Lung (tissue), 12 donors: Measurements from ENCODE around the gene MLN. TPM values are rescaled to one million over a fixed set of nuclear protein-coding genes. Genes with fewer than 3 reads are reported as not detected.

ENCODE experiments used
- ATAC-seq: fragments of 200-7000 bp; cut with Tn5 transposase; one replicate; pipeline ENCODE4 v1.9.1; 2020; ENCODE audit warnings: moderate number of reproducible peaks; ENCODE audit not compliant: insufficient read depth, low FRiP score
- DNase-seq, 3 donors: peaks; one replicate each; pipeline ENCODE4 v3.0.0-alpha.2; 2013 to 2017
- H3K27ac ChIP-seq, 2 donors: one replicate each; pipeline ENCODE4 v1.5.1; 2013; ENCODE audit warnings: mild to moderate bottlenecking in 2 of 2, moderate library complexity in 2 of 2, control low read depth in 1 of 2, inconsistent platforms in 1 of 2, low read depth in 1 of 2, low read length in 1 of 2
- H3K27me3 ChIP-seq, 3 donors: one replicate each; pipeline ENCODE4 v1.5.1; 2013; ENCODE audit warnings: low read length in 2 of 3; ENCODE audit not compliant: control insufficient read depth in 3 of 3, insufficient read depth in 3 of 3
- H3K36me3 ChIP-seq, 4 donors: one replicate each; pipeline ENCODE4 v1.5.1; 2013; ENCODE audit warnings: low read length in 4 of 4, mild to moderate bottlenecking in 1 of 4, moderate library complexity in 1 of 4; ENCODE audit not compliant: control insufficient read depth in 4 of 4, insufficient read depth in 4 of 4
- H3K4me1 ChIP-seq, 5 donors: one replicate each; pipeline ENCODE4 v1.5.1; 2013; ENCODE audit warnings: low read length in 5 of 5, mild to moderate bottlenecking in 2 of 5, moderate library complexity in 1 of 5; ENCODE audit not compliant: control insufficient read depth in 5 of 5, insufficient read depth in 5 of 5
- H3K4me3 ChIP-seq: one replicate; pipeline ENCODE4 v1.5.1; 2013; ENCODE audit warnings: mild to moderate bottlenecking, control low read depth, moderate library complexity
- H3K9ac ChIP-seq, 2 donors: one replicate each; pipeline ENCODE4 v1.5.1; 2013; ENCODE audit warnings: low read length in 2 of 2, control low read depth in 1 of 2; ENCODE audit not compliant: insufficient read depth in 1 of 2
- H3K9me3 ChIP-seq, 4 donors: one replicate each; pipeline ENCODE4 v1.5.1; 2013; ENCODE audit warnings: low read length in 3 of 4, mild to moderate bottlenecking in 1 of 4, moderate library complexity in 1 of 4; ENCODE audit not compliant: control insufficient read depth in 4 of 4, insufficient read depth in 3 of 4
- WGBS, 2 donors: extraction: QIAGEN DNeasy Blood & Tissue Kit; methylation state at CpG; one replicate each; pipeline ENCODE4 v1.1.7; 2013; 5-methylcytosine and 5-hydroxymethylcytosine counted together
- polyA plus RNA-seq, 2 donors: library from polyadenylated mRNA; stranded (reverse); fragments of 200-250 nt; gene quantifications; one replicate each; pipeline ENCODE4 v1.2.1, GENCODE V29; 2013
- total RNA-seq, 2 donors: library from RNA; depleted of rRNA in 1 of 2; stranded (reverse); fragments of >200 nt in 1 of 2; gene quantifications; one replicate each; pipeline ENCODE4 v1.2.1, GENCODE V29; 2014 to 2021
- TF ChIP-seq, protein P1 (sequence below): IDR thresholded peaks from 2 replicates; pipeline ENCODE4 v1.5.1; 2012; ENCODE audit warnings: mild to moderate bottlenecking; ENCODE audit errors: control extremely low read depth, extremely low read depth
- donor health status: control.
- donor health status: control.
- donor health status: Bipolar disorder and iron deficiency.
- donor health status: healthy.
- donor health status: DM: yes; HTN: yes; CAD: no.

MLN gene
- total and polyA plus RNA-seq, 4 donors: not detected

DNA sequence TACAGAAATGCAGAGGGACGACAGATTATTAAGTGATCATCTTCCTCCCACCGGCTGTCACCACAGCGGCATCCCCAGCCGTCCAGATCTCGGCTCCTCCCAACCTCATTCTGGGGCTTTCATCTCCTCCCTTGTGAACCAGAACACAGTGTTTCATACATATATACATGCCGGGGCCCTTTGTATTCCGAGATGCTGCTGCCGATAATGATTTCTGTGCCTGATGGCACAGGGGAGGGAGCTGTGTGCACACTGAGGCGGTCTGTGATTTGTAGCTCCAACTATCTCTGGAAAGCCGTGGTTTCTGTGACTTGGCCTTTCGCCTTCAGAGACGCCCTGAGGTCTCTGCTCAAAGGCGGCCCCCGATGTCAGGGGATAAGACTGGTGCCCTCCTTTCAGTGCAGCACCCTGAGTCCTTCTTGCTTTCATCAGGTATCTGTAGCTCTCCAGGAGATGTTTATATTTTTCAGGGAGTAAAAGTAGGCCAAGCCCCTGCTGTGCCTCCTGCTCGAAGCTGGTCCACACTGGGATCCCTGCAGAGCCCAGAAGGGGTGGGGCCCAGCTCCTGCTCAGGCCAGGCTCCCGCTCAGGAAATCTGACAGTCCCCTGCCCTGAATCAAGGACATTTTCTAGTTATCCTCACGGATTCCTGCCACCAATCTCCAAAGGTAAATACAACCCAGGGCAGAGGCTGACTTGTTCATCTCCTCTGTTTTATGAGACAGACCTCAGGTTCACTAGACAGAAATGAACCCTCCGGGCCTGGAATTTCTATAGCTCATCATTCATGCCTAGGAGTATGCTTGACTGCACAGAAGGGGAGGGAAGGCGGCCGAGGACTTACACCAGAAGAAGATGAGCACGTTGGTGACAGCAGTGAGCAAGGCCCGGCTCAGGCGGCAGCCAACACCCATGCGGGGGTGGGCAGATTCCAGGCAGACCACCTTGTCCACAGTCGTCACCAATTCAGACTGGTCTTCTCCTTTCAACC, 26.1 kb downstream of the MLN start:
- no peak overlapping the region for H3K27ac ChIP-seq
- WGBS, 2 donors: 91 to 96% methylated on average over 25 of the region's 25 CpGs
- H3K9me3 ChIP-seq: no peaks in the 10 kb centered on the region
- peaks cover 0 to 8% (median 0%) of the 10 kb centered on the region in 5 donors for H3K4me1 ChIP-seq
- H3K4me3 ChIP-seq: no peak overlapping the region
- no peaks in the 10 kb centered on the region for H3K27me3 ChIP-seq
- H3K9ac ChIP-seq: no peak overlapping the region
- peaks cover 28 to 84% (median 64%) of the 10 kb centered on the region in 4 donors for H3K36me3 ChIP-seq
- ATAC-seq (no peak), DNase-seq (no peak)
- TF ChIP-seq, protein P1, sequence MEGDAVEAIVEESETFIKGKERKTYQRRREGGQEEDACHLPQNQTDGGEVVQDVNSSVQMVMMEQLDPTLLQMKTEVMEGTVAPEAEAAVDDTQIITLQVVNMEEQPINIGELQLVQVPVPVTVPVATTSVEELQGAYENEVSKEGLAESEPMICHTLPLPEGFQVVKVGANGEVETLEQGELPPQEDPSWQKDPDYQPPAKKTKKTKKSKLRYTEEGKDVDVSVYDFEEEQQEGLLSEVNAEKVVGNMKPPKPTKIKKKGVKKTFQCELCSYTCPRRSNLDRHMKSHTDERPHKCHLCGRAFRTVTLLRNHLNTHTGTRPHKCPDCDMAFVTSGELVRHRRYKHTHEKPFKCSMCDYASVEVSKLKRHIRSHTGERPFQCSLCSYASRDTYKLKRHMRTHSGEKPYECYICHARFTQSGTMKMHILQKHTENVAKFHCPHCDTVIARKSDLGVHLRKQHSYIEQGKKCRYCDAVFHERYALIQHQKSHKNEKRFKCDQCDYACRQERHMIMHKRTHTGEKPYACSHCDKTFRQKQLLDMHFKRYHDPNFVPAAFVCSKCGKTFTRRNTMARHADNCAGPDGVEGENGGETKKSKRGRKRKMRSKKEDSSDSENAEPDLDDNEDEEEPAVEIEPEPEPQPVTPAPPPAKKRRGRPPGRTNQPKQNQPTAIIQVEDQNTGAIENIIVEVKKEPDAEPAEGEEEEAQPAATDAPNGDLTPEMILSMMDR: no peak

DNA sequence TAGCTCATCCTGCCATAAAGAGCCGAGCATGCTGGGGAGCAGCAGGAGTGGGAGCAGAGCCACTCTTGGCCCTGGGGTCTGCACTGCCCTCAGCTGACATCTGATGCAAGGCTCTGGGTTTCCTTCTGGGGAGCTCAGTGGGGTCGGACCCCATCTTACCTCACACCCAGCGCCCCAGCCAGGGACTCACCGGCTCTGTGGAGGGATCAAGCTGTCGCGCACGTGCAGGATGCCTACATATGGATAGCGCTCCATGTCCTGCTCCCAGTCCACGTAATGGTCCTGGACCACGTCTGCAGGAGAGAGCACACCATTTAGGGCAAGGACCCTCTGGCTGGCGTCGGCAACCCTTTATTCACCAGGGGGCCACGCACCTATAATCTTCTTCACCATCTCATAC, 27.0 kb downstream of the MLN start:
- no peaks in the 10 kb centered on the region for H3K9me3 ChIP-seq
- H3K36me3 ChIP-seq: peaks cover 28 to 81% (median 62%) of the 10 kb centered on the region in 4 donors
- TF ChIP-seq, protein P1: no peak
- no peak overlapping the region for H3K27ac ChIP-seq
- peaks cover 0 to 15% (median 8%) of the 10 kb centered on the region in 5 donors for H3K4me1 ChIP-seq
- no peak overlapping the region for H3K4me3 ChIP-seq
- H3K27me3 ChIP-seq: no peaks in the 10 kb centered on the region
- ATAC-seq: no peak
- DNase-seq: no peak
- no peak overlapping the region for H3K9ac ChIP-seq
- 95 to 96% methylated on average over 13 of the region's 13 CpGs for WGBS, 2 donors

DNA sequence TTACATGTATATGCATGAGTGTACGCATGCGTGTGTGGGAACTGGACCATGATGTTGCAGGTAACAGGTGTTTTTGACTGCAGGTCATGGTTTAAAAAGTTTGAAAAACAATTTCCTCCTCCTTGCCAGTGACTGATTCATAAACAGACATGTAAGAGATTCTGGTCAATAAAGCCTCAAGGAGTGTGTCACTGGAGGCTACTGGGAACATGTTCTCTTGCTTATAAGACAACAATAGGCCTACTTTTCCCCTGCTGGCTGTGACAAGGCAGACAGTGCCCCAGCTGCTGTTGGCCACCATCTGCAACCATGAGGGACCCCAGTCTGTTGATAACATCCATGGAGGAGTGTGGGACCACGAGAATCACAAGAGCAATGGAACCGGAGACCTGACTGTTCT, 27.6 kb downstream of the MLN start:
- no peak for ATAC-seq
- H3K27ac ChIP-seq: no peak overlapping the region
- no peaks in the 10 kb centered on the region for H3K9me3 ChIP-seq
- H3K4me3 ChIP-seq: no peak overlapping the region
- H3K27me3 ChIP-seq: no peaks in the 10 kb centered on the region
- TF ChIP-seq, protein P1: no peak
- H3K4me1 ChIP-seq: peaks cover 0 to 20% (median 8%) of the 10 kb centered on the region in 5 donors
- 96 to 98% methylated on average over 4 of the region's 4 CpGs for WGBS, 2 donors
- no peak overlapping the region for H3K9ac ChIP-seq
- DNase-seq: no peak
- H3K36me3 ChIP-seq: peaks cover 28 to 77% (median 61%) of the 10 kb centered on the region in 4 donors
